ENCODE data around the gene GPR107.
A peak's percentile ranks its signal among the peaks of the same experiment; 100 is the strongest.

Gene GPR107

DNA sequence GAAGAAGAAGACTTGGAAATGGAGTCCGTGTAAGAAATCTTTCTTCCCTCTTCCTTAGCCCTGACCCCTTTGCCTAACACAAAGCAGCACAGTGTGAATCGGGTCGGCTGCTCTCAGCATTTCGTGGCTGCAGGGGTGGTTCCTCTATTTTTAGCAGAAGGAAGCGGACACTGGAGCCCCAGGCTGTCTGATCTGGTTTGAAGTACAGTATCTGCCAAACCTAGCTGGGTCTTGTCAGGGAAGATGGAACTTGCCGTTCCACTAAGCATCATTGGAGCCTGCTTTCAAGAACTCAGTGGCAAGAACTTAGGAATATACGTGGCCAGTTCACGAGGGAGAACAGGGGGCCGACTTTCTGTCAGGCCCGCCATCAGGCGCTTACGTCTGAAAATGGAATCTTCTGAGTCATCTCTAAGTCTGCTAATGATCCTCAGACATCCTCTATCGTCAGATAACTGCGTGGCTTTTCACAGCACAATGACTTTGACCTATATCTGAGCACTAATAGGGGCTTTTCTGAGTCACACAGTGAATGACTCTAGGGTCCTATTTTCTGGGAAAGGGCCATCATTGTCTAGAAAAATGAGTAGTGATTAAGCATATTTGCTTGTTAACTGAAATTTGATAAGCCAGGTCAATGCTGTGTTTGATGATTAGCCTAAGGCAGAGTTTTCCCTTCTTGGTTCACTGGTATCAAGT, 75.2 kb downstream of the GPR107 start:
- no peak for FAIRE-seq
- DNase-seq (ENCODE audit: insufficient read length, low spot score), result peak; percentile 53

DNA sequence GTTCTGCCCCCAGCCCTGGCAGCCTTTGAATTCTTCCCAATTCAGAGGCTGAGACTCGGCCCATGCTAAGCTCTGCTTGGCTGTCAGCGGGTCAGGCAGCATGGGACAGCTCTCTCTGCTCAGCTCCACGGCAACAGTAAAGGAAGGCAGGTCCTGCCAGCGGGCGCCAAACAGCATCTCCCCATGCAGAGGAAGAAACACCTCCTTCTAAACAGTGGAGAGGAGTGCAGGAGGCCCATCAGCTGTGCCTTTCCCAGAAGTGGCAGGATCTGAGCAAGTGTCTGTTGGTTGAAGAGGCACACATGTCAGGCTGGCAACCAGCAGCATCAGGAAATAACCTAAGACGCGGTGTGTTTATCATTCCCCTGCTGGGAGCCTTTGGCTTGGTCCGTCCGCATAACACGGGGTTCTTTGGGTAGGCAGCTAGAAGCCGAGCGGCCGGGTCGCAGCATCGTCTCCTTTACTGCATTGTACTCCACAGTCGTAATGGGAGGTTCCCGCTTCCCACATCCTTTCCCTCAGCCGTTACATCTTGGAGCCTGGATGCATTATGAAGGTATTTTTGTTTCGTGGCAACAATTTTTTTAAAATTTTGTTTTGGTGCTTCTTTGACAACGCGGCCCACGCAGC, 75.8 kb downstream of the GPR107 start:
- DNase-seq (ENCODE audit: insufficient read length, low spot score) (no peak), FAIRE-seq (no peak)

DNA sequence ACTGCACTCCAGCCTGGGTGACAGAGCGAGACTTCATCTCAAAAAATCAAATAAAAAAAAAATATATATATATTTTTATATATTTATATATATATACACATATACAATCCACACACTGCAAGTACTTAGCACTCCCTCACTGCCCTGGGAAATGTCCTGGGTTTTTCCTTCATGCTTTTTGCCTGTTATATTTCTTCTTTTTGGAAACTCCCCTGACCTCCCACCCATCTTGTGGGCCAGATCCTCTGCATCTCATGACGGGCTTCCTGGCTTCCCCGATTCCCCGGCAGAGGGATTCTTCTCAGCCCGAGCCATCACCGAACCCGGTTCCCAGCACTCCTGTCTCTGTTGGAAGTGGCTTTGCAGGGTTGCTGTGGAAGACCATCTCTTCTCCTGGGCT, 79.0 kb downstream of the GPR107 start:
- FAIRE-seq (no peak), DNase-seq (ENCODE audit: insufficient read length, low spot score) (no peak)

DNA sequence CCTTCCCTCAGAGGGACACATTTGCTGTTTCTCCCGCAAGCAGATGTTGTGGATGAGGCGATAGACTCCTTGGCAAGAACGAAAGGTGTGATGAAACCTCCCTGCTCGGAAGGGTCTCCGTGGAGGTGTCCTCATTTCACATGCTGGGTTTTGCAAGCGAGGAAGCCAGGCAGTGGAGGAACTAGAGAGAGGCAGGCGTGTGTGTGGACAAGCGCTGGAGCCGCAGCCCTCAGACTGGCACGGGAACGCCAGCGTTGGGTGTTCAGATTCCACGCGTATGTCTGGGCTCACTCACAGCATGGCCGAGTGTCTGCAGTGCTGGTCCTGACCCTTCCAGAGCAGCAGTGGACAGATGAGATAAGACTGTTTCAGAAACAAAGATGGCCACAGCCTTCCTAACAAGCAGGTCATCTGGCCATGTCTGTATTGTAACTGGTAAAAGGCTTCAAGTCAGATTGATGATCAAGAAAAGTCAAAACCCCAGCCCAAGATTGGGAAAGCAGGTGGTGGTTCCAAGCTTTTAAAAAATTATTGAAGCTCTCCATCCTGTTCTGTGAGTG, 83.5 kb downstream of the GPR107 start:
- DNase-seq (ENCODE audit: insufficient read length, low spot score) (no peak), FAIRE-seq (no peak)

DNA sequence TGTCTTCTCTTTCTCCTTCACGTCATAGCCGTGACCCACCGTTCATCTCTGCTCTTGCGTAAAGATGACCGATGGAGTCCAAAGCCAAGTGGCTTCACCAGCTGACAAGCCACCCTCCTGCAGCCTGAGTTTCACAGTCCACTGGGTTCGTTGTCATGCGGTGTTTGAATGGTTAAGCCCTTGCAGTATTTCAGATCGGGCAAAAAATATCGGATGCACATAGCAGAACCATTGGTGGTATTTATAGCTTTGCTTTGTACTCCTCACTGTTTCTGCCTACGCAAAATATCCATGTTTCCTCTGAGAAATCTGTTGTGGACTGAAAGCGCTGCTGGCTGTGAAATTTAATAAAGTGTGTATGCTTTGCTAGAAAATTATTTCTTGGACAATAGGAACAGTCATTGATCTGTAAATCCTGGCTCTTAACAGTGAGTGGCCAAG, 84.0 kb downstream of the GPR107 start:
- DNase-seq (ENCODE audit: insufficient read length, low spot score), result no peak
- no peak for FAIRE-seq

DNA sequence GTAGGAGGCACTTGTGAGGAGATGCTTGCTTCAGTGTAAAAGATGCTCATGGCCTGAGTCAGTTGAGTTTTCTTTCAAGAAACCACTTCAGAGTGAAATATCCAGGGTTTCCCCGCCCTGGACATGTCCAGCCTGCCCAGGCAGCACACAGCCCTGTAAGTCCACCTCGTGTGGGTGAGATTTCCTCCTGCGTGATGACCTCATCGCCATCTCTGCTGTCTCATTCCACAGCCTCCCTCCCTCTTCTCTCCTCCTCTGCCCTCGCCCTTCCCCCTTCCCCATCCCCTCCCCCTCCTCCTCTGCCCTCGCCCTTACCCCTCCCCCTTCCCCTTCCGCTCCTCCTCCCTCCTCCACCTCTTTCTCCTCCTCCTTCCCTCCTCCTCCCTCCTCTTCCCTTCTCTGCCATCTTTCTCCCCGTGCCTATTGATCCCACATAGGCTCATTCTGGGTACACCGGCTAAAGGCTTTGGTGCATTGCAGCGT, 84.5 kb downstream of the GPR107 start:
- peak; percentile 89 for FAIRE-seq
- peak; percentile 82 for DNase-seq (ENCODE audit: insufficient read length, low spot score)

DNA sequence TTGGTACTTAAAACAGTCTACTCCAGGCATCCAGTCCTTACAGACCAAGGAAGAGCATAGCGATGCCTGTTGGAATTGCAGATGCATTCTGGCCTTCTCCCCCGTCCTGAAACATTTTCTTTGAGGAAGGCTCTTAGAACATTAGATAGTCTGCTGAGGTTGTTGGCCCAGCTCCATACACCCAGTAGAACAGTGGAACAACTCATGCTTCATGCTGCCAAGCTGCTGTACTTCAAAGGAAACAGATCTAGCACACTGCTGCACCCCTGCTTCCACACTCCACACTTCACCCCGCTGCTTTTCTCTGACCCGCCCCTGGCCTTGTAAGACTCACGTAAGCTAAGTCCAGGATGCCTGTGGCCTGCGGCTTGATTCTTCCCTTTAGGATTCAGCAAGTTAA, 85.1 kb downstream of the GPR107 start:
- no peak for DNase-seq (ENCODE audit: insufficient read length, low spot score)
- no peak for FAIRE-seq

DNA sequence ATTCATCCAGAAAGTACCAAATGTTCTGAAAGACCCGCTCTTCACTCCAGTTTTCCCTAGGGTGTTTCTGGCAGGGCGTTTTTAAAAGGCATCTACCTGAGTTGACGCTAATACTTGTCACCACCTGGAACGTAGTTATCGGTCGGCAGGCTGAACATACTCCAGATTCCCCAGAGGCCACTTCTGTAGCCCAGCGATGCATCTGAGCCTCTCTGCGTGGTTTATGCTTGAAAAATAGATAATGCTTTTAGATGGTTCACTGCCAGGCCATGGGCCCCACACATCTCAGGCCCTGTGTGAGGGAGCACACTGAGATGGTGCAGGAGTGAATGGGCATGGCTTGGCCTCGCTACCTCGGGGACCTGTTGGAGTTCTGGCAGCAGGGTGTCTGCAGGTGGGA, 85.5 kb downstream of the GPR107 start:
- DNase-seq (ENCODE audit: insufficient read length, low spot score) (no peak), FAIRE-seq (no peak)

DNA sequence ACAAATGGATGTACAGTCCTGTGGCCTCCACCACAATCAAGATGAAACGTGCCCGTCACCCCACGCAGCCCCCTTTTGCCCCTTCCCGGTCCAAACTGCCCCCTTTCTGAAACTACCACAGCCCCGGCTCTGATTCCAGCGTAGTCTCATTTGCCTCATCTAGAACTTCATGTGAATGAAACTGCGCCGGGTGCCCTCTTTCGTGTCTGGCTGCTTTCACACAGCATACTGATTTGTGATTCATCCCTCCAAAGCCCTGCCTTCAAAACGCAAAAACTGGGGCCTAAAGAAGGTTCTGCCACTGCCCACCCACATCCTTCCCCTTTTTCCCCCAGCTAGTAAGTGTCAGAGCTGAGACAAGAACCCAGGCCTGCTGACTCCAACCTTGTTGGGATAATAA, 87.0 kb downstream of the GPR107 start:
- DNase-seq (ENCODE audit: insufficient read length, low spot score) (no peak), FAIRE-seq (no peak)

DNA sequence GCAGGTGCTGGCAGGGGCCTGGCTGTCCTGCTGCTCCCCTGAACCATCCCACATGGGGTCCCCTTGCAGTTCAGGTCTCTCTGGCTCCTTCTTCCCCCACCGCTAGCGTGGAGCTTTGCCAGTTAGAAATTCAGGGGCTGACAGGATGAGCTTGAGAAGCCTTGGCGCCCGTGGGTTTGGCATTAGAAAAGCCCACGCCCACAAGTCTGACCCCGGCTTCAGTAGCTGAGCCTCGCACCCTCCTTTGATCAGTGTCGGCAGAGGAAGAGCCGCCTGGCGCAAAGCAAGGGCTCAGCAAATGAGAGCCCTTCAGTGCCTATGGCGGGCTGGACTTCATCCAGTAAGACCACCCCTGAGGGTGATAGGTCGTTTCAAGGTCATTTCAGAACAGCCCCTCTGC, 88.3 kb downstream of the GPR107 start:
- DNase-seq (ENCODE audit: insufficient read length, low spot score) (no peak), FAIRE-seq (no peak)

DNA sequence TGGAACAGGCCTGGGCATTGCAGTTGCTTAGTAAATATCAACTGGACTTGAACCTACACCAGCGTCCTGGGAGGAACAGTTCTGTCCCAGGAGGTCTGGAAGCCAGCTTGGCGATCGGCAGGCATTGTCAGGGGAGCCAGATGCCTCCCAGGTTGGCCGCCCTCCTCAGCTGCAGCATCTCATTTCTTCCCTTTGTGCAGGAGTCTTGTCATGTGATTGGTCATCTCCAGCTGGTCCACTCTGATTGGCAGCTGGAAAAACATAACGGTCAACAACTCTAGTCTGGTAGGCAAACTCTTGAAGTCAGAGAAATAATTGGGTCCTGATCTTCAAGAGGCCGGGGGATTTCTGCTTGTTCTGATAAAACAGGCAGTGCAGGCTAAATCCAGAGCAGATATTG, 88.9 kb downstream of the GPR107 start:
- FAIRE-seq, result no peak
- no peak for DNase-seq (ENCODE audit: insufficient read length, low spot score)

DNA sequence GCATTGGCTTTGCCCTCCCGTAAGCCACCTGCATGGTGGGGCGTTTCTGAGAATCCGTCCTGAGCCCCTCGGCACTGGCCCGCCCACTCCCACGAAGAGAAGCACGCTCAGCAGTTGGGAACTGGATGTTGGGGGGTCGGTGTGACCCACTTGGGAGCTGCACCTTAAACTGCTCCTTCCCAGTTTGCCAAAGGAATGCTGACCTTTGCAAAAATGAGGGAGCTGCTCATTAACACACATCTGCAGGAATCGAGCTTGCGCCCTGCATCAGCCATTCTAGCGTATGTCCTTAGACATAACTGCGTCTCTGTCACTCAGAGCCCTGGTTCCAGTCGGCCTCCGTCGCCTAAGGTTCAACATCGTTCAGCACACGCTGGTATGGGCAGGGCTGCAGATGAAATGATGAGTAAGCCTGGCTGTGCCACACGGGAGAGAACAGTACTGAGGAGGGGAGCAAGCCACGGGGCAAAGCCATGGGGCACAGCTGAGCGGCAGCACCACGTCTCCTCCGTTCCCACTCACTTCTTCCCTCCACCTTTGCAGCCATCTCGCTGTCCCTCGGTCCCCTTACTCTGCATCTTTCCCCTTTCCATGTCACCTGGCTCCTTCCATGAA, 89.7 kb downstream of the GPR107 start:
- DNase-seq (ENCODE audit: insufficient read length, low spot score), result no peak
- FAIRE-seq, result no peak

DNA sequence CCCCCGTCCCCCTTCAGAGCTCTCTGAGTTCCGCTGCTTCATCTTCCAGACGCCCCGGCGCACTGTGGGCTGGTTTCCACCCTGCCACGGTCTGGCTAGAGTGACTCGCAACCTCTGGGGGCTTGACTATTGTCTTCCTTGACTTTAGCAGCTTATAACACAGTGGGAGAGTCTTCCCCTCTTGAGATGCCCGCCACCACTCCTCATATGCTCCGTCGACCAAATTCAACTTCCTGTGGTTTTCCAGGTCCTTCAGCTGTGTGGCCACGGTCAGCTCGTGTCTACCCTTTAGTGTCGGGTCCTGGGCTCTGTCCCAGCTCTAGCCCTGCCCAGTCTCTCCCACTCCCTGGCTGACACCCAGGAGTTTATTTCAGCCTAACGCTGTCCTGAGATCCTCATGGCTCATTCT, 90.3 kb downstream of the GPR107 start:
- FAIRE-seq (no peak), DNase-seq (ENCODE audit: insufficient read length, low spot score) (no peak)

DNA sequence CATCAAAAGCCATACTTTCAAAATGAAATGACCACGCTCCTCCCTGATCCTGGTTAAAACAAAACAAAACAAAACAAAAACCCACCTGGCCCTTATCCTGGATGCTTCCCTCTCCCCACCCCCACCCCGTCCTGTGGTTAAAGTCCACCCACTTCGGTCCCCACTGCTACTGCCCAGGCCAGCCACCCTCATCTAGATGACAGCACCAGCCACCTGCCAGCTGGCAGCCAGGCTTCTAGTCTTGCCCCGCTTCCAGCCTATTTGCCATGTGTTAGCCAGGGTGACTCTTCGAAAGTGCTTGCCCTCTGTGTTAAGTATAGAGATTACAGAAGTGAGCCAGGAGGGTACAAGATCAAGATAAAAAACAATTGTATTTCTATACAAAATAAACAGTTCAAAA, 91.0 kb downstream of the GPR107 start:
- FAIRE-seq (no peak), DNase-seq (ENCODE audit: insufficient read length, low spot score) (no peak)

DNA sequence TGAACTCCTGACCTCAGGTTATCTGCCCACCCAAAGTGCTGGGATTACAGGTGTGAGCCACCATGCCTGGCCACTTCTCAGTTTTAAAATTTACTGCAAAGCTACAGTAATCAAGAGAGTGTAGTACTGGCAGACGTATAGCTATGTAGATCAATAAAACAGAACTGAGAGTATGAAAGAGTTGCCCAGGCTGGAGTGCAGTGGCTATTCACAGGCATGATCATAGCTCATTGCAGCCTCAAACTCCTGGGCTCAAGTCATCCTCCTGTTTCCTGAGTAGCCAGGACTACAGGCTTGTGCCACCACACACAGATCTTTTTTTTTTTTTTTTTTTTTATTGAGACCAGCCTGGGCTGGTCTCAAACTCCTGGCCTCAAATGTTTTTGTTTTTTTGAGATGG, 92.0 kb downstream of the GPR107 start:
- FAIRE-seq (no peak), DNase-seq (ENCODE audit: insufficient read length, low spot score) (no peak)

DNA sequence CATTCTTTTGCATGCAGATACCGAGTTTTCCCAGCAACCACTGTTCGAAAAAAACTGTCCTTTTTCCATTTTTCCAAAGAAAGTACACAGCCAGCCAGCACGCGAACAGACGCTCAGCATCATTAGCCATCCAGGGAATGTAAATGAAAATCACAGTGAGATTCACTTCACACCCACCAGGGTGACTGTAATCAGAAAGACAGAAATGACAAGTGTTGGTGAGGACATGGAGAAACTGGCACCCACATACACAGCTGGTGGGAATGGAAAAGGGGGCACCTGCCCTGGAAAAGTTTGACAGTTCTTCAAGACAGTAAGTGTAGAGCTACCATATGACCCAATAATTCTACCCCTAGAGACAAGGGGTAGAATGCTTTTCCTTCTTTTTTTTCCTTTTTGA, 93.5 kb downstream of the GPR107 start:
- no peak for DNase-seq (ENCODE audit: insufficient read length, low spot score)
- FAIRE-seq, result no peak

DNA sequence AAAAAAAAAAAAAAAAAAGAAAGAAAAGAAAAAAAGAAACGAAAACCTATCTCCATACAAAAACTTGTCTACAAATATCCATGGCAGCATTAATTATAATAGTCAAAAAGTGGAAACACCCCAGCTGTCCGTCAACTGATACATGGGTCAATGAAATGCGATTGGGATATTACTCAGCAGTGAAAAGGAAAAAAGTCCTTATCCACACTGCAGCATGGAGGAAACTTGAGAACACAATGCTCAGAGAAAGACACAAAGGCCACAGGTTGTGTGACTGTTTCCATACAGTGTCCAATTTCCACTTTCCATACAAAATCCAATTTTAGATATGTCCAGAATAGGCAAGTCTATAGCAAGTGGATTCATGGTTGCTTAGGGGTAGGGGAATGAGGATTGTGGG, 94.2 kb downstream of the GPR107 start:
- DNase-seq (ENCODE audit: insufficient read length, low spot score) (no peak), FAIRE-seq (no peak)

DNA sequence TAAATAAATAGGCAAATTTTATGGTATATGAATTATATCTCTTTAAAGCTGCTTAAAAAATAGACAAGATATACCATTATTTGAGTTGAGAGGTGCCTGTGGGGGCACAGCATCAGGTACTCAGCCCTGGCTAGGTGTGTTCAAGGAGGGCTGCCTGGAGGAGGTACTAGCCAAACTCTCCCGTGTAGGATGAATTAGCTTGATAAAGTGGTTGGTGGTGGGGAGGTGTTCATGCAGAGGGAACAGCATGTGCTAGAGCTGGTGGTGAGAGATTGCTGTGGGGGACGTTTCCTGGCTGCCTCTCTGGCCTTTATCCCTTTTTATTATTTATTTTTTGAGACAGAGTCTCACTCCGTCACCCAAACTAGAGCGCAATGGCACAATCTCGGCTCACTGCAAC, 95.3 kb downstream of the GPR107 start:
- no peak for DNase-seq (ENCODE audit: insufficient read length, low spot score)

DNA sequence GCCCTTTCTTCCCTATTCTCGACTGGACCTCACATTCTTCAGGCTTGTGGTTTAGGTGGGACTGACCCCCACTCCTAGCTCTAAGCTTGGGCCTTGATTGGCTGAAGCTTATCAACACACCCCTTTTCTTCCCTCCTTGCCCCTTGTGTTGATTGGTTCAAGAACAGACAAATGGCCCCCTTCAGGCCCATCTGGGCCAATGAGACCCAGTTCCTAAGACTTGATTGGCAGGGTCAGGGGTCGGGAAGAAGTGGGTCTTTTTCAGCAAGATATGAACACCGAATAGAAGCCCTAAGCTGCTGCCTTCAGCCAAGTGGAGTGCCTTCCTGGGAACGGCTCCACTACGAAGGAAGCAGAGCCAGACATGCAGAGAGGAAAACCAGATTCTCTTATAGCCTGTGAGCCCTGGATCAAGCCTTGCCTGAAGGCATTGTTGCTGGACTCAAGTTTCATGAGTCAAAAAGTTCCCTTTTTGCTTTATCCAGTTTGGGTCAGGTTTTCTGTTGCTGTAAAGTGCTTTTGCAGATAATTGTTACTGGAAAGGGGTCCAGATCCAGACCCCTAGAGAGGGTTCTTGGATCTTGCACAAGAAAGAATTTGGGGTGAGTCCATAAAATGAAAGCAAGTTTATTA, 96.1 kb downstream of the GPR107 start:
- FAIRE-seq, result no peak

More for the DNA sequence above, 95.3 kb downstream of the GPR107 start:
- FAIRE-seq, result no peak

DNA sequence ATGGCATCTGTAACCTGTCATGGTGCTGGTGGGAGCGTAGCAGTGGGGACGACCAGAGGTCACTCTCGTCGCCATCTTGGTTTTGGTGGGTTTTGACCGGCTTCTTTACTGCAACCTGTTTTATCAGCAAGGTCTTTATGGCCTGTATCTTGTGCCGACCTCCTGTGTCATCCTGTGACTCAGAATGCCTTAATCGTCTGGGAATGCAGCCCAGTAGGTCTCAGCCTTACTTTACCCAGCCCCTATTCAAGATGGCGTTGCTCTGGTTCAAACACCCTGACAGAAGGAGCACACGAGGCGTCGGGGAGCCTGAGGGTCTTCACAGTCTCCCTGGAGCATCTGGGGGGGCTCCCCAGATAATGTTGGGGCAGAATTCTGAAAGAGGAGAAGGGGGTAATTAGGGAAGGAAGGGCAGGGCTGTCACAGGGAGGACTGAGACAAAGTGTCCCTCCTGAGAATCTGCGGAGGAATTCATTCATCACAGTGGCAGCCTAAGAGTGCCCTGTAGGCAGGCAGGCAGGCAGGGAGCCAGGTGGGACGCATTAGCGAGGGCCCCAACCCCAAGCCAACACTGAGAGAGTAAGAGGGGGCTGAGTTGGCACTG, 97.2 kb downstream of the GPR107 start:
- DNase-seq (ENCODE audit: insufficient read length, low spot score) (no peak), FAIRE-seq (no peak)

More for the DNA sequence above, 96.1 kb downstream of the GPR107 start:
- no peak for DNase-seq (ENCODE audit: insufficient read length, low spot score)

DNA sequence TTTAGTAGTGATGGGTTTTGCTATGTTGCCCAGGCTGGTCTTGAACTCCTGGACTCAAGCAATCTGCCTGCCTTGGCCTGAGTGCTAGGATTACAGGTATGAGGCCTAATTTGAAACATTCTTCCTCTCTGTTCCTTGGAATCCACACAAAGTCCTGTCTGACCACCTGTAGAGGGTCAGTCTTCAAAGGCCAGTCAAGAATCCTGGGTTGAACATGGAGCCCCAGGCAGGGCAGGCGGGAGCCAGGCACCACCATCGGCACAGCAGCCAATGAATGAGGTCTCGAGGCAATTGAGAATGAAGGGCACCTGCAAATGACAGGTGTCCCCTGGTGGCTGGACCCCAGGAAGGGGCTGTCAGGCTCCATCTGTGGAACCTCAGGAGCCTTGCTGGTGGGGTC, 101.1 kb downstream of the GPR107 start:
- no peak for DNase-seq (ENCODE audit: insufficient read length, low spot score)
- FAIRE-seq, result no peak

Data from HTR-8/SVneo (cell line).